Tibial nerve (tissue), 4 donors: Measurements from ENCODE around the gene RBMS3.

Experiments
- EP300 ChIP-seq, 2 donors: sonication (generic); formaldehyde crosslinking; IDR thresholded peaks; one replicate each; pipeline ENCODE4 v1.6.1; 2017; ENCODE audit warnings: antibody characterized with exemption in 2 of 2, mild to moderate bottlenecking in 1 of 2
- POLR2A ChIP-seq, 2 donors: fragments of 450-650 bp; IDR thresholded peaks; one replicate each; pipeline ENCODE4 v1.6.1; 2017; ENCODE audit warnings: antibody characterized with exemption in 2 of 2, mild to moderate bottlenecking in 2 of 2, moderate library complexity in 2 of 2
- TF ChIP-seq, protein P1 (sequence below), 5 experiments: fragments of 200-600 bp in 3 of 5; fragments of 450-650 bp in 2 of 5; sonication (generic) in 3 of 5; IDR thresholded peaks; one replicate each; pipeline ENCODE4 v1.5.1; 2016 to 2019; ENCODE audit warnings: antibody characterized with exemption in 5 of 5, mild to moderate bottlenecking in 3 of 5, moderate library complexity in 2 of 5

DNA sequence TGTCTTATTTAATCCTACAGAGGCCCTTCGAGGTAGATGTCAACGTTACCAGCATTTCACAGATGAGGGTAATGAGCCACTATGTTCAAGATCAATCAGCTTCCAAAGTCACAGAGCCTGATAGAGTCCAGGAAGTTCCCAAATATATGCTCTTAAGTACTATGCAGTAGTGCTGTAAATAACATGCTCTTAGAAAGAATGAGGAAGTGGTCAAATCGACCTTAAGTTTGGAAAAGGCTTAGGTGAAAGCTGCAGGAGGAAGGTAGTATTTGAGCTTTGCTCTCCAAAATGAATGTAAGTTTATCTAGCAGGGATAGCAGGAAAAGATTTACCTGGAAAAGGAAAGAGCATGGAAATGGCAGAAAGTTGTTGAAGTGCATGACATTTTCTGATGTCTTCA is 234.0 kb downstream of the RBMS3 start:
- TF ChIP-seq, protein P1, sequence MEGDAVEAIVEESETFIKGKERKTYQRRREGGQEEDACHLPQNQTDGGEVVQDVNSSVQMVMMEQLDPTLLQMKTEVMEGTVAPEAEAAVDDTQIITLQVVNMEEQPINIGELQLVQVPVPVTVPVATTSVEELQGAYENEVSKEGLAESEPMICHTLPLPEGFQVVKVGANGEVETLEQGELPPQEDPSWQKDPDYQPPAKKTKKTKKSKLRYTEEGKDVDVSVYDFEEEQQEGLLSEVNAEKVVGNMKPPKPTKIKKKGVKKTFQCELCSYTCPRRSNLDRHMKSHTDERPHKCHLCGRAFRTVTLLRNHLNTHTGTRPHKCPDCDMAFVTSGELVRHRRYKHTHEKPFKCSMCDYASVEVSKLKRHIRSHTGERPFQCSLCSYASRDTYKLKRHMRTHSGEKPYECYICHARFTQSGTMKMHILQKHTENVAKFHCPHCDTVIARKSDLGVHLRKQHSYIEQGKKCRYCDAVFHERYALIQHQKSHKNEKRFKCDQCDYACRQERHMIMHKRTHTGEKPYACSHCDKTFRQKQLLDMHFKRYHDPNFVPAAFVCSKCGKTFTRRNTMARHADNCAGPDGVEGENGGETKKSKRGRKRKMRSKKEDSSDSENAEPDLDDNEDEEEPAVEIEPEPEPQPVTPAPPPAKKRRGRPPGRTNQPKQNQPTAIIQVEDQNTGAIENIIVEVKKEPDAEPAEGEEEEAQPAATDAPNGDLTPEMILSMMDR (IDR thresholded peaks at IDR 0.05), result no peak
- TF ChIP-seq POLR2A (IDR thresholded peaks at IDR 0.05) (no peak), EP300 (IDR thresholded peaks at IDR 0.05) (no peak)
